K562 treated with DMSO at 1 percent for 4 hours (cell line): ENCODE measurements around the gene CXCL14. TPM values are rescaled to one million over a fixed set of nuclear protein-coding genes. Genes with fewer than 3 reads are reported as not detected.

Source experiments
- total RNA-seq: library from RNA; unstranded; fragments of 300-600 nt; gene quantifications from 2 replicates; pipeline ENCODE4 v1.2.3, GENCODE V29; 2022; ENCODE audit not compliant: insufficient read depth

Gene CXCL14
- total RNA-seq = not detected in 2 replicates

GRCh38 chr5:135578685-135579341, at the start of gene CXCL14:
CXCL14 (minus strand) TSS chr5:135578991; CDS start chr5:135578778, 213 bp downstream.

GRCh38 chr5:135535820-135536801, 42.7 kb downstream of the CXCL14 start, which contains the start of gene NEUROG1:
NEUROG1 (minus strand) TSS chr5:135535964; CDS start chr5:135535690, 274 bp downstream.

Other genes starting within 250 kb of the CXCL14 start
- gene MACROH2A1, start 179.8 kb downstream of the CXCL14 start, total RNA-seq = 186 TPM in 2 replicates
- not detected in 2 replicates for gene DCANP1, start 131.6 kb downstream of the CXCL14 start, total RNA-seq
- not detected in 2 replicates for gene TIFAB, start 126.6 kb downstream of the CXCL14 start, total RNA-seq
- not detected in 2 replicates for gene NEUROG1, start 43.0 kb downstream of the CXCL14 start, total RNA-seq